Measurements from ENCODE around the gene CCNE1.

- TF ChIP-seq CTCF (IDR thresholded peaks at IDR 0.05 in 4 of 5, conservative IDR thresholded peaks at IDR 0.05 in 1 of 5), result no peak
- no peak for TF ChIP-seq POLR2A (IDR thresholded peaks at IDR 0.05)
Measured at GRCh38 chr19:29781386-29782259, 30.2 kb upstream of the CCNE1 start.
